IPS-11a (cell line): Measurements from ENCODE around the gene IFITM2.
"Not testable (repeated sequence)": the region's sequence is repeated elsewhere in the genome, so short reads cannot be mapped to it uniquely, and the experiment has no call there.

Experiments
- H3K4me3 ChIP-seq: one replicate; pipeline ENCODE4 v1.5.1; 2013; ENCODE audit warnings: low read depth, low read length, control low read depth

IFITM2 gene

GRCh38 chr11:281486-282161, 26.0 kb upstream of the IFITM2 start:
- H3K4me3 ChIP-seq = no peak overlapping the region

GRCh38 chr11:282171-282570, 25.4 kb upstream of the IFITM2 start:
- no peak overlapping the region for H3K4me3 ChIP-seq

GRCh38 chr11:282630-283360, 24.8 kb upstream of the IFITM2 start:
- no peak overlapping the region for H3K4me3 ChIP-seq

GRCh38 chr11:283405-284104, 24.1 kb upstream of the IFITM2 start:
- no peak overlapping the region for H3K4me3 ChIP-seq

GRCh38 chr11:284105-285020, 23.3 kb upstream of the IFITM2 start:
- no peak overlapping the region for H3K4me3 ChIP-seq

- H3K4me3 ChIP-seq = no peak overlapping the region
Observed at GRCh38 chr11:285021-285893, 22.4 kb upstream of the IFITM2 start.

GRCh38 chr11:285894-286220, 21.8 kb upstream of the IFITM2 start:
- no peak overlapping the region for H3K4me3 ChIP-seq

- H3K4me3 ChIP-seq = not testable (repeated sequence)
Observed at GRCh38 chr11:286977-287820, 20.4 kb upstream of the IFITM2 start.

- H3K4me3 ChIP-seq = peak overlapping the region; percentile 33
Observed at GRCh38 chr11:287821-288477, 19.7 kb upstream of the IFITM2 start.

GRCh38 chr11:288478-289397, 18.9 kb upstream of the IFITM2 start, which contains the start of gene PGGHG:
PGGHG (plus strand) TSS chr11:289126; CDS start chr11:289817, 691 bp downstream.
- H3K4me3 ChIP-seq = peak within 1 kb of the TSS; percentile 33

- H3K4me3 ChIP-seq = no peak overlapping the region
Observed at GRCh38 chr11:289398-289711, 18.3 kb upstream of the IFITM2 start.

- no peak overlapping the region for H3K4me3 ChIP-seq
Observed at GRCh38 chr11:289712-290620, 17.6 kb upstream of the IFITM2 start.

GRCh38 chr11:290621-291231, 16.9 kb upstream of the IFITM2 start:
- H3K4me3 ChIP-seq = no peak overlapping the region

- H3K4me3 ChIP-seq = no peak overlapping the region
Observed at GRCh38 chr11:291281-292210, 16.1 kb upstream of the IFITM2 start.
